ENCODE measurements around the gene DEFB126. TPM values are rescaled to one million over a fixed set of nuclear protein-coding genes. Genes with fewer than 3 reads are reported as not detected.

Gene DEFB126
- total and polyA plus RNA-seq, 2 of the 13 experiments (the other 11 are each of a cell fraction or from before 2014, with no cell fraction given), result not detected

- H2AFZ ChIP-seq (ENCODE audit: low read length), result peak overlapping the region; percentile 32
- peak overlapping the region; percentile 3 to 51 (median 35); a peak in 5 of 6 replicates for H3K4me3 ChIP-seq (replicated peaks in 1 of 3; ENCODE audit: insufficient read depth in 1 of 3, low read depth in 2 of 3, low read length in 3 of 3)
- CTCF ChIA-PET (ENCODE audit: low intra/inter-chr PET ratio, low total read pairs), result no interaction called here
- 0 out of 2 replicates have a peak, but pooled peaks have one; percentile 43 for TF ChIP-seq JUND (CRISPR knock-in tag; IDR thresholded peaks at IDR 0.05)
- TF ChIP-seq ZNF629 (CRISPR knock-in tag; conservative IDR thresholded peaks at IDR 0.05), result no peak
- TF ChIP-seq ZNF878 (CRISPR knock-in tag; IDR thresholded peaks at IDR 0.05), result peak; percentile 55; the same call in 1 of the 2 replicates
- TF ChIP-seq ZNF501 (CRISPR knock-in tag; IDR thresholded peaks at IDR 0.05), result 0 out of 2 replicates have a peak, but pooled peaks have one; percentile 22
- 0 out of 2 replicates have a peak, but pooled peaks have one; percentile 29 for TF ChIP-seq ZMYM3 (CRISPR knock-in tag; IDR thresholded peaks at IDR 0.05)
- no peak for TF ChIP-seq ZBTB21 (CRISPR knock-in tag; IDR thresholded peaks at IDR 0.05)
- peak; percentile 51 for TF ChIP-seq STAG1 (CRISPR knock-in tag; IDR thresholded peaks at IDR 0.05)
- no peak for TF ChIP-seq AKAP8 (CRISPR knock-in tag; IDR thresholded peaks at IDR 0.05)
- no peak for TF ChIP-seq ZNF337 (CRISPR knock-in tag; IDR thresholded peaks at IDR 0.05; ENCODE audit: borderline replicate concordance, low read depth)
- no peak for TF ChIP-seq DDIT3 (CRISPR knock-in tag; IDR thresholded peaks at IDR 0.05)
- TF ChIP-seq FOXA3 (CRISPR knock-in tag; IDR thresholded peaks at IDR 0.05), result peak; percentile 81
- TF ChIP-seq CBFB (CRISPR knock-in tag; IDR thresholded peaks at IDR 0.05), result 0 out of 2 replicates have a peak, but pooled peaks have one; percentile 34
- TF ChIP-seq ZNF256 (CRISPR knock-in tag; conservative IDR thresholded peaks at IDR 0.05), result 0 out of 2 replicates have a peak, but pooled peaks have one; percentile 54
- peak; percentile 47; the same call in 1 of the 2 replicates for TF ChIP-seq MEF2D (CRISPR knock-in tag; IDR thresholded peaks at IDR 0.05)
- TF ChIP-seq, protein P1, sequence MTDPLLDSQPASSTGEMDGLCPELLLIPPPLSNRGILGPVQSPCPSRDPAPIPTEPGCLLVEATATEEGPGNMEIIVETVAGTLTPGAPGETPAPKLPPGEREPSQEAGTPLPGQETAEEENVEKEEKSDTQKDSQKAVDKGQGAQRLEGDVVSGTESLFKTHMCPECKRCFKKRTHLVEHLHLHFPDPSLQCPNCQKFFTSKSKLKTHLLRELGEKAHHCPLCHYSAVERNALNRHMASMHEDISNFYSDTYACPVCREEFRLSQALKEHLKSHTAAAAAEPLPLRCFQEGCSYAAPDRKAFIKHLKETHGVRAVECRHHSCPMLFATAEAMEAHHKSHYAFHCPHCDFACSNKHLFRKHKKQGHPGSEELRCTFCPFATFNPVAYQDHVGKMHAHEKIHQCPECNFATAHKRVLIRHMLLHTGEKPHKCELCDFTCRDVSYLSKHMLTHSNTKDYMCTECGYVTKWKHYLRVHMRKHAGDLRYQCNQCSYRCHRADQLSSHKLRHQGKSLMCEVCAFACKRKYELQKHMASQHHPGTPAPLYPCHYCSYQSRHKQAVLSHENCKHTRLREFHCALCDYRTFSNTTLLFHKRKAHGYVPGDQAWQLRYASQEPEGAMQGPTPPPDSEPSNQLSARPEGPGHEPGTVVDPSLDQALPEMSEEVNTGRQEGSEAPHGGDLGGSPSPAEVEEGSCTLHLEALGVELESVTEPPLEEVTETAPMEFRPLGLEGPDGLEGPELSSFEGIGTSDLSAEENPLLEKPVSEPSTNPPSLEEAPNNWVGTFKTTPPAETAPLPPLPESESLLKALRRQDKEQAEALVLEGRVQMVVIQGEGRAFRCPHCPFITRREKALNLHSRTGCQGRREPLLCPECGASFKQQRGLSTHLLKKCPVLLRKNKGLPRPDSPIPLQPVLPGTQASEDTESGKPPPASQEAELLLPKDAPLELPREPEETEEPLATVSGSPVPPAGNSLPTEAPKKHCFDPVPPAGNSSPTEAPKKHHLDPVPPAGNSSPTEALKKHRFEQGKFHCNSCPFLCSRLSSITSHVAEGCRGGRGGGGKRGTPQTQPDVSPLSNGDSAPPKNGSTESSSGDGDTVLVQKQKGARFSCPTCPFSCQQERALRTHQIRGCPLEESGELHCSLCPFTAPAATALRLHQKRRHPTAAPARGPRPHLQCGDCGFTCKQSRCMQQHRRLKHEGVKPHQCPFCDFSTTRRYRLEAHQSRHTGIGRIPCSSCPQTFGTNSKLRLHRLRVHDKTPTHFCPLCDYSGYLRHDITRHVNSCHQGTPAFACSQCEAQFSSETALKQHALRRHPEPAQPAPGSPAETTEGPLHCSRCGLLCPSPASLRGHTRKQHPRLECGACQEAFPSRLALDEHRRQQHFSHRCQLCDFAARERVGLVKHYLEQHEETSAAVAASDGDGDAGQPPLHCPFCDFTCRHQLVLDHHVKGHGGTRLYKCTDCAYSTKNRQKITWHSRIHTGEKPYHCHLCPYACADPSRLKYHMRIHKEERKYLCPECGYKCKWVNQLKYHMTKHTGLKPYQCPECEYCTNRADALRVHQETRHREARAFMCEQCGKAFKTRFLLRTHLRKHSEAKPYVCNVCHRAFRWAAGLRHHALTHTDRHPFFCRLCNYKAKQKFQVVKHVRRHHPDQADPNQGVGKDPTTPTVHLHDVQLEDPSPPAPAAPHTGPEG (CRISPR knock-in tag; IDR thresholded peaks at IDR 0.05), result no peak
- TF ChIP-seq RBAK (CRISPR knock-in tag; IDR thresholded peaks at IDR 0.05), result no peak
Measured at GRCh38 chr20:137668-138490, 4.5 kb upstream of the DEFB126 start.

More at GRCh38 chr20:137668-138490, 4.5 kb upstream of the DEFB126 start:
- no peaks in the 10 kb centered on the region for H3K79me2 ChIP-seq (ENCODE audit: insufficient read depth, low read length)
- FAIRE-seq (peak; percentile 78), ATAC-seq (peak; percentile 92), DNase-seq (ENCODE audit: low spot score) (peak; percentile 54)
- H3K27me3 ChIP-seq (ENCODE audit: control insufficient read depth in 1 of 2, insufficient read depth in 2 of 2, low read length in 2 of 2), result no peaks in the 10 kb centered on the region
- H3K9me3 ChIP-seq (ENCODE audit: low read length), result no peaks in the 10 kb centered on the region
- no peaks in the 10 kb centered on the region for H4K20me1 ChIP-seq (ENCODE audit: insufficient read depth, low read length)
- H3K9ac ChIP-seq (ENCODE audit: insufficient read depth, low read depth, low read length), result no peak overlapping the region
- peaks cover 11% of the 10 kb centered on the region for H3K4me1 ChIP-seq (ENCODE audit: insufficient read depth, low read length)
- in situ Hi-C loops (cut with HindIII; ENCODE audit: extremely low pct_ligation_motif_present, low pct_unique_long_range_greater_than_20kb) (no loop called here), intact Hi-C loops (cut with micrococcal nuclease; ENCODE audit: unreplicated experiment) (no loop called here)
- no peaks in the 10 kb centered on the region for H3K36me3 ChIP-seq (replicated peaks in 1 of 2; ENCODE audit: control insufficient read depth in 1 of 2, insufficient read depth in 2 of 2, low read length in 2 of 2)
- POLR2A ChIA-PET, result no interaction called here
- no peak overlapping the region for H3K27ac ChIP-seq (ENCODE audit: extremely low read length, insufficient read depth, low read length)
- 14% methylated on average over 11 of the region's 11 CpGs for WGBS (ENCODE audit: low lambda C conversion rate)
- no TSS peak for BruUV-seq (replicated peaks)
- H3K4me2 ChIP-seq (ENCODE audit: low read depth, low read length), result peak overlapping the region; percentile 71

Measured in HepG2 (cell line).